Endodermal cell (in vitro differentiated cells): ENCODE results near the gene GJD4. TPM values are rescaled to one million over a fixed set of nuclear protein-coding genes. Genes with fewer than 3 reads are reported as not detected.

Experiments used
- DNase-seq: peaks from one replicate; pipeline ENCODE4 v3.0.0-alpha.2; 2017
- H3K27ac ChIP-seq: 2 replicates; pipeline ENCODE4 v1.5.1; 2013; ENCODE audit warnings: mild to moderate bottlenecking, low read depth, low read length, moderate library complexity
- H3K27me3 ChIP-seq: 2 replicates; pipeline ENCODE4 v1.6.1; 2013; ENCODE audit warnings: mild to moderate bottlenecking, low read length, moderate library complexity; ENCODE audit not compliant: insufficient read depth, control insufficient read depth, poor library complexity, severe bottlenecking
- H3K36me3 ChIP-seq: 2 replicates; pipeline ENCODE4 v1.7.0; 2013; ENCODE audit warnings: mild to moderate bottlenecking, low read length, moderate library complexity; ENCODE audit not compliant: control insufficient read depth, insufficient read depth
- H3K4me1 ChIP-seq: one replicate; pipeline ENCODE4 v1.7.0; 2013; ENCODE audit warnings: low read length; ENCODE audit not compliant: control insufficient read depth, insufficient read depth
- H3K4me3 ChIP-seq: 2 replicates; pipeline ENCODE4 v1.5.1; 2013; ENCODE audit warnings: mild to moderate bottlenecking, low read length, moderate library complexity
- H3K9ac ChIP-seq: 2 replicates; pipeline ENCODE4 v1.6.1; 2013; ENCODE audit warnings: mild to moderate bottlenecking, low read length, moderate library complexity; ENCODE audit not compliant: poor library complexity, severe bottlenecking; ENCODE audit errors: extremely low read depth
- H3K9me3 ChIP-seq: 2 replicates; pipeline ENCODE4 v1.6.1; 2013; ENCODE audit warnings: mild to moderate bottlenecking, low read length, moderate library complexity; ENCODE audit not compliant: control insufficient read depth
- H3K27ac Mint-ChIP-seq: 2 replicates; pipeline ENCODE4 v1.8.0; 2020; ENCODE audit warnings: mixed read lengths
- H3K27me3 Mint-ChIP-seq: 2 replicates; pipeline ENCODE4 v1.8.0; 2021; ENCODE audit warnings: mild to moderate bottlenecking, mixed read lengths; ENCODE audit not compliant: insufficient read depth
- H3K36me3 Mint-ChIP-seq: 2 replicates; pipeline ENCODE4 v1.8.0; 2020; ENCODE audit warnings: low read depth, mixed read lengths
- H3K4me1 Mint-ChIP-seq: 2 replicates; pipeline ENCODE4 v1.8.0; 2020; ENCODE audit warnings: mixed read lengths
- H3K4me3 Mint-ChIP-seq: 2 replicates; pipeline ENCODE4 v1.8.0; 2020; ENCODE audit warnings: mild to moderate bottlenecking, moderate library complexity, mixed read lengths
- H3K9me3 Mint-ChIP-seq: 2 replicates; pipeline ENCODE4 v1.8.0; 2020; ENCODE audit warnings: mild to moderate bottlenecking, mixed read lengths
- WGBS, 2 experiments: methylation state at CpG; one replicate each; pipeline versions ENCODE4 v1.1.5 to v1.1.7; 2013; ENCODE audit warnings: missing lambda C conversion rate in 2 of 2, mixed read lengths in 1 of 2; ENCODE audit not compliant: insufficient coverage in 1 of 2, insufficient read length in 1 of 2; 5-methylcytosine and 5-hydroxymethylcytosine counted together
- total RNA-seq, 2 donors: library from RNA; stranded (reverse); fragmentation: NEBNext Ultra II Directional in 1 of 2; extraction: Animal tissue kit (Norgen Biotek cat#: 25700) in 1 of 2; gene quantifications; 2 replicates in 1 of 2; 3 replicates in 1 of 2; pipeline ENCODE4 v1.2.1, GENCODE V29; 2021
- TF ChIP-seq, protein P1 (sequence below): fragments of 200-600 bp; sonication (generic); conservative IDR thresholded peaks from 2 replicates; pipeline ENCODE4 v1.5.0; 2021; ENCODE audit warnings: antibody characterized with exemption, mild to moderate bottlenecking

Gene GJD4
- total RNA-seq, 2 donors from 2014 or later, result 0.22 to 0.29 TPM

DNA sequence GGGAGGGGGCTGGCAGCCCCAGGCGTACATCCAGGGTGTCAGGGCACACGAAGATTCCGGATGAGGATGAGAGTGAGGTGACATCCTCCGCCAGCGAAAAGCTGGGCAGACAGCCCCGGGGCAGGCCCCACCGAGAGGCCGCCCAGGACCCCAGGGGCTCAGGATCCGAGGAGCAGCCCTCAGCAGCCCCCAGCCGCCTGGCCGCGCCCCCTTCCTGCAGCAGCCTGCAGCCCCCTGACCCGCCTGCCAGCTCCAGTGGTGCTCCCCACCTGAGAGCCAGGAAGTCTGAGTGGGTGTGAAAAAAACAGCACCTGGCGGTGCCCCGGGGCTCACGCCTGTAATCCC is 3.2 kb downstream of the GJD4 start:
- Histone ChIP-seq H3K27me3 (peaks cover 20% of the 10 kb centered on the region), H3K27ac (no peak overlapping the region), H3K4me1 (peaks cover 12% of the 10 kb centered on the region), H3K36me3 (no peaks in the 10 kb centered on the region), H3K9ac (no peak overlapping the region), H3K9me3 (peaks cover 20% of the 10 kb centered on the region), H3K4me3 (no peak overlapping the region)
- H3K4me1 Mint-ChIP-seq, result peaks cover 30% of the 10 kb centered on the region
- peaks cover 5% of the 10 kb centered on the region for H3K36me3 Mint-ChIP-seq
- H3K9me3 Mint-ChIP-seq, result peaks cover 24% of the 10 kb centered on the region
- no peak overlapping the region for H3K4me3 Mint-ChIP-seq
- TF ChIP-seq, protein P1, sequence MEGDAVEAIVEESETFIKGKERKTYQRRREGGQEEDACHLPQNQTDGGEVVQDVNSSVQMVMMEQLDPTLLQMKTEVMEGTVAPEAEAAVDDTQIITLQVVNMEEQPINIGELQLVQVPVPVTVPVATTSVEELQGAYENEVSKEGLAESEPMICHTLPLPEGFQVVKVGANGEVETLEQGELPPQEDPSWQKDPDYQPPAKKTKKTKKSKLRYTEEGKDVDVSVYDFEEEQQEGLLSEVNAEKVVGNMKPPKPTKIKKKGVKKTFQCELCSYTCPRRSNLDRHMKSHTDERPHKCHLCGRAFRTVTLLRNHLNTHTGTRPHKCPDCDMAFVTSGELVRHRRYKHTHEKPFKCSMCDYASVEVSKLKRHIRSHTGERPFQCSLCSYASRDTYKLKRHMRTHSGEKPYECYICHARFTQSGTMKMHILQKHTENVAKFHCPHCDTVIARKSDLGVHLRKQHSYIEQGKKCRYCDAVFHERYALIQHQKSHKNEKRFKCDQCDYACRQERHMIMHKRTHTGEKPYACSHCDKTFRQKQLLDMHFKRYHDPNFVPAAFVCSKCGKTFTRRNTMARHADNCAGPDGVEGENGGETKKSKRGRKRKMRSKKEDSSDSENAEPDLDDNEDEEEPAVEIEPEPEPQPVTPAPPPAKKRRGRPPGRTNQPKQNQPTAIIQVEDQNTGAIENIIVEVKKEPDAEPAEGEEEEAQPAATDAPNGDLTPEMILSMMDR, result no peak
- no peak overlapping the region for H3K27ac Mint-ChIP-seq
- 89 to 90% methylated on average over 10 to 16 of the region's 16 CpGs for WGBS, 2 experiments
- peaks cover 7% of the 10 kb centered on the region for H3K27me3 Mint-ChIP-seq
- no peak for DNase-seq

DNA sequence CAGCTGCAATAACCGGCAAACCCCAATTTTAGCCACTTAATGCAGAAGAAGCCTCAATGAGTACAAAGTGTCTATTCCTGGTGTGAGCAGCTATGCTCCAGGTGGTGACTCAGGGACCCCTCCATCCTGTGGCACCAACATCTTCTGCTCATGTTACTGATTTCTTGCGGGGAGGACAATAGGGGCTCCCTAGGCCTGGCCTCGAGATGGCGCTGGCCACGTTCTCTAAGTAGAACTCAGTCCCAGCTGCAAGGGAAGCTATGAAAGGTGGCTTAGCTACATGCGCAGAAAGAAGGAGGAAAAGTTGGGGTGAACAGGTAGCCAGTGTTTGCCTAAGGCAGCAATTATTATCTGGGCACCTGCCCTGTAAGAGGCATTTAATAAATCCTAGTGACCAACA is 6.6 kb downstream of the GJD4 start:
- Histone ChIP-seq H3K9ac (no peak overlapping the region), H3K9me3 (peaks cover 20% of the 10 kb centered on the region), H3K27me3 (peaks cover 20% of the 10 kb centered on the region), H3K4me1 (peaks cover 8% of the 10 kb centered on the region), H3K36me3 (no peaks in the 10 kb centered on the region), H3K27ac (no peak overlapping the region), H3K4me3 (no peak overlapping the region)
- H3K36me3 Mint-ChIP-seq, result peaks cover 5% of the 10 kb centered on the region
- peaks cover 25% of the 10 kb centered on the region for H3K4me1 Mint-ChIP-seq
- DNase-seq, result peak; percentile 65
- no peak overlapping the region for H3K4me3 Mint-ChIP-seq
- peaks cover 7% of the 10 kb centered on the region for H3K27me3 Mint-ChIP-seq
- TF ChIP-seq, protein P1, result peak; percentile 61
- 77 to 91% methylated on average over 6 of the region's 6 CpGs for WGBS, 2 experiments
- H3K27ac Mint-ChIP-seq, result no peak overlapping the region
- H3K9me3 Mint-ChIP-seq, result peaks cover 24% of the 10 kb centered on the region

DNA sequence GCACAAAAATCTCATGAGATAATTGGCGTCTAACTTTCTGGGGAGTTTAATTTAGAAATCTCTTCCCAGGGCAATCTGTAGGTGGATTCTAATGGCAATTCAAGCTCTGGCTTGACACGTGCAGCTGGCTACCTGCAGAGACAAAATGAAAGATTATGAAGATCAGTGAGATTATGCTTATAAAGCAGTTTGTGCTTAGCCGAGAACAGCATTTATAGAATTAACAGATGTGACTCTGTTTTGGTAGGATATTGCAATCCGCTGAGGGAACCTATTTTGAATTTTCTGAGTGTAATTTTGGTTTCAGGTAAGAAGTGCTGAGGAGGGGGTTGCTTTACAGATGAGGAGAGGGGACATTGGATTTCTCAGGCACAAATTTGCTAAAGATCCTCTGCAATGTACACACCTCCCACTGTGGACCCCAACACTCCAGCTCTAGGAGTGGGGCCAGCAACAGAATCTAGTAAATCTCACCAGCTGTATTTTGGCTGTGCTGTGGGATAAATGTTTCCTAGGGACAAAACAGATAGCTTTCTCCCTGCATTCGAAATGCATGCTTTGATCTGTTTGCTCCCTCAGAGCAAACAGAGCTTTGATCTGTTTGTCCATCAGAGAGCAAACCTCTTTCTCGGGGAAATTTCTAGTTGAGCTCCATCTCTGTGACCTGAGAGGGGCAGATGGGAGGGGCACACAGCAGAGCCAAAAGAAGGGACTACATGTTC is 7.4 kb downstream of the GJD4 start:
- Histone ChIP-seq H3K9me3 (peaks cover 20% of the 10 kb centered on the region), H3K27ac (no peak overlapping the region), H3K27me3 (peaks cover 14% of the 10 kb centered on the region), H3K9ac (no peak overlapping the region), H3K36me3 (no peaks in the 10 kb centered on the region), H3K4me3 (no peak overlapping the region), H3K4me1 (peaks cover 8% of the 10 kb centered on the region)
- 62 to 76% methylated on average over 5 to 6 of the region's 6 CpGs for WGBS, 2 experiments
- Mint-ChIP-seq H3K4me1 (peaks cover 25% of the 10 kb centered on the region), H3K9me3 (peaks cover 19% of the 10 kb centered on the region), H3K27me3 (peaks cover 3% of the 10 kb centered on the region), H3K27ac (no peak overlapping the region), H3K4me3 (no peak overlapping the region), H3K36me3 (peaks cover 5% of the 10 kb centered on the region)
- no peak for DNase-seq
- TF ChIP-seq, protein P1, result no peak
